GM21390 (cell line): ENCODE results near the gene DDX3Y.

ENCODE experiments used
- ATAC-seq: cut with Tn5 transposase; IDR thresholded peaks from one replicate; pipeline ENCODE4 v1.9.1; 2021; ENCODE audit not compliant: unreplicated experiment

Gene DDX3Y

DNA sequence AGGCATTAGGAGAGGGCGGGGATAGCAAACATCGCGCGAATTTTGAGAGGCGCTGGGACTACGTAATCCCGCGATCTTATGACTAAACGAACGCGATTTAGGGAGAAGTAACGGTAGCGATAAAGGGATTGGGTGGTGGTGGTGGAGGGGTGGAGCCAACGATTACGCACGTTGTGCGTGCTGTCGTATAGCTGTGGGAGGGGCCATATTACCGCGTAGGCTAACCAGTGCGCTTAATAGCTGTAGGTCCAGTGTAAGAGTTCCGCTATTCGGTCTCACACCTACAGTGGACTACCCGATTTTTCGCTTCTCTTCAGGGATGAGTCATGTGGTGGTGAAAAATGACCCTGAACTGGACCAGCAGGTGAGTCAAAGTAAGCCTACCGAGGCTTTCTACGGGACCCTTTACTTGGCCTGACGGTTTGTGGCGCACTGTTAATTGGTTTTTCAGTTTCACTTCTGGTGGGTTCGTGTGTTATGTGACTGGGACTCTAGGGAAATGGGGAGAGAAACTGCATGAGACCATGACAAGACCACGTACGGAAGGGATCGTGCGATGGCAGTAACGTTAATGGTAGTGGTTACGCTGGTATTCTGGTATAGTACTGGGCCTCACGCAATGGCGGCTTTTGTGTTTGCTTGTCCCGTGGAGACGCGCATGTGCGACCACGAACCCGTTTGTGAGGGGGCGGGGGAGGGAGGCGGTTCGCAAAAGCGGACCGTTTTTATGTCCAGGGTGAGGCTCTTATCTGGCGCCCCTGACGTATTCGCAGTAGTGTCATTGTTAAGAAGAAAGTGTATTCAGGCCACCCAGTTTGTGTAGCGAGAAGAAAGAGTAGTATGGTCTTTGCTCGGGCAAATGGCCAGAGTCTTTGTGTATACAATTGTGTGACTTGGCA lies at the start of gene DDX3Y:
Gene DDX3Y, plus strand, starts transcription at position 251 of the 899 bp plus-strand sequence. Its CDS starts 69 bp downstream, at position 320.
- ATAC-seq = peak; percentile 85

DNA sequence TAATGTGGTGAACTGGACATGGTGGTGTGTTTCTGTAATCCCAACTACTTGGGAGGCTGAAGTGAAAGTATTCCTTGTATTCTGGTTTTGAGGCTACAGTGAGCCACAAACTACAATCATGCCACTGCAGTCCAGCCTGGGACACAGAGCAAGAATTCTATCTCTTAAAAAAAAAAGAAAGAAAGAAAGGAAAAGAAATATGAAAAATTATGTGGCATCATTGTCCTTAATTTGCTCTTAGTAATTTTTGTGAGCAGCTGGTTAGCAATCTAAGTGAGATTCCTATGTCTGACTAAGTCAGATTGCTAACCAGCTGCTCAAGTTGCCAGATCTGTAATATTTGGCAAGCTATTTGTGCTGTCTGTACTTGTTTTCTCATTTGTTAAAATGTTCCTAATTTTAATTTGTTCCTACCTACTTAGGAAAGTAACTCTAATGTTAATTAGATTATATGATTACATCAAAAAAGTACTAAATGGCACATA lies 48.8 kb upstream of the DDX3Y start:
- ATAC-seq = no peak

DNA sequence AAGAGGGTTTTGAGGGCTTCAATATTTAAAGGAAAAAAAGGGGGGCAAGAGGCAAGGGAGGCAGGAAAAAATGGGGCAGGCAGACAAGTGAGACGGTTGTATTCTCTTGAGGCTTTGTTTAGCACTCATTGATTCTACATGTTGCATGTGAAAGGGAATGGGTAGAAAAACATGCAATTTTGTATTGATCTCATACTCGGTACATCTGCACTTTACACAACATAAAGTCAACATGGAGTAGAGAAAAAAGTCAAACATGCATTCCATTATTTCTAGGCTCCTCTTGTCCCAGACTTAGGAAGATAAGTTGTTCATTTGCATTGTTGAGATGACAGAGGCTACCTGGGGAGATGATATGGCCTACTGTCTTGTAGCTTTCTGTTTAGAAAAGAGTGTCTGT lies 36.7 kb upstream of the DDX3Y start:
- ATAC-seq = no peak

DNA sequence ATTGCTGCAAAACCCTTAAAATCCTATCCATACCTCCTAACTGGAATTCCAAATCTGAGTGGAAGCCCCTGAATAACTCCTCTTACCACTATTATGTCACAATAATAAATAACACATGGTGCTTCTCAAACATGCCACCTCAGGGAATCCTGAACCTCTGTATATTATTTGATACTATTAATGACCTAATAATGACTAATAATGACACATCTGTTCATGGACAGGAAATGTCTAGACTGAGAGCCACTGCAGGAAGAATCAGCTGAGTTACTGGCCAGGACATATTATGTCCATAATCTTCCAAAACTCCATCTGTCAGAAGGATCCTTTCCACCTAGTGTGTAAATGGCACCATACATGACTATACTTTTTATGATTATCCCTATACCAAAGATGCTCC lies 7.7 kb upstream of the DDX3Y start:
- ATAC-seq = no peak

DNA sequence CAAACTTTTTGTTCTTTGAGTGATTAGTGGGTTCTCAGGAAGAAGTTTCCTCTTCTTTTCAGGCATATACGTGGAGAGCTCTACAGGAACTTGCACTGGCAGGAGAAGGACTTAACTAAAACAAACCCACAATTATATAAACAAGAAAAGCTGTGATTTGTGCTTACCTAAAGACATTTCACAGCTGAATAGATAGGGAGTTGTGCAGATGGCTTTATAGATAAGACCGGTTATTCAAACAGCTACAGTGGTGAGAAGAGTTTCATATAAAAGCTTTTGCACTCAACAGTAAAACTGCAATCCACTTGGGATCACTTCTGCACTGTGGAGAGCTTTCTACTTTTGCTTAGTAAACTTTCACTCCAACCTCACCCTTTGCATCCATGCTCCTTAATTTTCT lies 6.1 kb upstream of the DDX3Y start:
- no peak for ATAC-seq

DNA sequence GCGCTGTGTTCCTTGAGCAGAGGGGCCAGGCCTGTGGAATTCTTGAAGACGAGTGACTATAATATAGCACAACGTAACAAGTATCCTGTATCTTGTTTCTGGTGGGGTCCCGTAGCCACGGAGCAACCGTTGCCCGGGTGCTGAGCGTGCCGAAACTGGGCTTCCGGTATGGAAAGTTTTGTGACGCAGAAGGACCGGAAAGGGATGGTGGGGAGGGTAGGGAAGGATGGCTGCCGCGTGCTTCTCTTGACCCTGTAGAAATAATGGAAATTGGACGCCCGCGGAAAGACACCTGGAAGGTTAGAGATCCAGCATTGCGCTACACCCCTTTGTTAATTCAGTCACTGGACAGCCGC lies 827 bp downstream of the DDX3Y start:
- ATAC-seq = peak; percentile 46

DNA sequence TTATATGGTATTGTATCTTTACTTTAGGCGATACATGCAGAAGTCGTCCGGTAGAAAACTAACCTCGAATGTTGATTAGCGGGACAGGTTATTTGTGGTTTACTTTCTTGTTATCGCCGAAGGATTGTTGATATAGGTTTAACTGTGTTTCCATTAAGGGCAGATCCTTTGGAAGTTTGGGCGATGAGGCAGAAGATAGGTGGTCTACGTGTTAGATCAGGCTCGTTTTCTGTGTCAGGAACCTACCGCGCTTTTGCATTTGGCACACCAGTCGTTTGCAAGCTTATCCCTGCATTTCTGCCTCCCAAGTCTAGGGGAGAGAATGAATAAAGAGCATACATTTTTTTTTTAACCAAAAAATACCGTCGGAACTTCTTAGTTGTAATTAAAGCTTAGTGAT lies 1.2 kb downstream of the DDX3Y start:
- ATAC-seq = no peak

DNA sequence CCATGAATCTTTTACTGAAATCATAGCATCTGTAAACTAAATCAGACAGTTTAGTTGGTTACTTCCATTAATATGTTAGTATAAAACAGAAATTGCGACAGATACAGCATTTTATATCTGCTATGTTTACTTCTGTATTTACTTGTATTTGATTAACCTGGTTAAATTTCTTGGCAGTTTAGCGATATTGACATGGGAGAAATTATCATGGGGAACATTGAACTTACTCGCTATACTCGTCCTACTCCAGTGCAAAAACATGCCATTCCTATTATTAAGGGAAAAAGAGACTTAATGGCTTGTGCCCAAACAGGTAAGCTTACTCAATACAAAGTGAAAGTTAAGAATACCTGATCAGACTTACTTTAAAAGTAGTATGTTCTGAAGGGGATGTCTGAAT lies 8.9 kb downstream of the DDX3Y start:
- no peak for ATAC-seq

DNA sequence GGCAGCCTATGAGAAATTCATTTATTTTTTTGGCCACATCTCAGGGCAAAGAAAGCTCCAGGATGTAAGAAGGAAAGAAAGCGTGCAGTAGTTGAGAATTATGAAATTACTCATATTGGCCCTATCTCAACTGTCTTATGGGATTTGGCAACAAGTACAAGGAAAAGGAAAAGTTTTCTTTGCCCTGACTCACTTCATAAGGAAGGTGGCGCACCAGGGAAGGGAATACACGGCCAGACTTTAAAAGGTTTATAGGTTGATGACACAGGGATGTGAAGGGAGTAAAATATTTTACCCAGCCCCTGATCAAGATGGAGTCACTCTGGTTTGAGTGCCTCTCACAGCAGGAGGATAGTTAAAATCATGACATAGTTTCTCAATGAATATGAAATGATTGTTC lies 23.4 kb downstream of the DDX3Y start:
- ATAC-seq = no peak

DNA sequence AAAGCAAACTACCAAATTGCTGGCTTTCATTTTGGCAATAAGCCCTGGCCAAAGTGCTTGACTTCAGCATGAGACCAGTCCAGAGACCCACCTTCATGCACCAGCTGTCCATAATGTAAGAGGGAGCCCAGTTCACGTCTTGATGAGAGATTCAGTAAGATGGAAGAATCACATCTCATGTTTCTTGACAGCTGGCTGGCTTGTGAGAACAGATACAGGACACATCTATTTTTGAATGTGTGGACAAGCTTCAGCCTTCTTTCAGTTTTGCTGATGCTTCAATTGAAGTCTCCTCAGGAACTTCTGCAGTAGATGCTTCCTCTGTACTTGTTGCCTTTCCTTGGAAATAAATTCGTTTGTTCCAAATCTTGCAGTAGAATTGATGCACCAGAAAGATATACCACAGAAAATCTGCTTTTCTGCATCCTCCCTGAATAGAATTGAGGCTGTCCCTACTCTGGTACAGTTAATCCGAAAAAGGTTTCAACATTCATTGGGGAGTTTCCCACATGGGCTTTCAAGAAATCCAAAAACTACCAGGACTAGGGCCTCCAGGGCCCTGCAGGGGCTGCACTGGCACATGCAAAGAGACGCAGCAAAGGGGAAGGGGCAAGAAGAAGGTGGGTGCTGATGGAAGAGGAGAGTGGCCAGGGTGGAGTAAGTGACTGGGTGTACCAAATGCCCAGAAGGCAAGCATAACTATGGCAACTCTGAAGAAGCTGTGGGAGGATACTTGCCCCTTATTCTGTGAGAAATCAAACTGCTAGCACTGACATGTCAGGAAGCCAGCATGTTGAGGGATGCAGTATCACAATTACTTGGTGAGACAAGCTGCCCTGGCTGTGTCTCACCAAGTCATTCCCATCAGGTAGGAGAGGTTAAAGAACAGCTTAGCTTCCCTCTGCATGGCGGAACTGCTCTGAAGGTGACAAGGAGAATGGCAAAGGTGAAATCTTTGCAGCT lies 37.3 kb downstream of the DDX3Y start:
- ATAC-seq = peak; percentile 68
